IPS-18a (cell line): ENCODE results near the gene SH3PXD2A.
"Not testable (repeated sequence)": the region's sequence is repeated elsewhere in the genome, so short reads cannot be mapped to it uniquely, and the experiment has no call there.

Experiments
- H3K27ac ChIP-seq: one replicate; pipeline ENCODE4 v1.5.1; 2013; ENCODE audit warnings: low read length
- H3K27me3 ChIP-seq: one replicate; pipeline ENCODE4 v1.6.1; 2013; ENCODE audit warnings: mild to moderate bottlenecking, low read length; ENCODE audit not compliant: control insufficient read depth, insufficient read depth
- H3K36me3 ChIP-seq: one replicate; pipeline ENCODE4 v1.6.1; 2013; ENCODE audit warnings: low read depth, low read length; ENCODE audit not compliant: control insufficient read depth
- H3K4me1 ChIP-seq: one replicate; pipeline ENCODE4 v1.6.1; 2013; ENCODE audit warnings: low read depth, low read length; ENCODE audit not compliant: control insufficient read depth
- H3K4me3 ChIP-seq: one replicate; pipeline ENCODE4 v1.5.1; 2013; ENCODE audit warnings: low read length
- H3K9ac ChIP-seq: one replicate; pipeline ENCODE4 v1.6.1; 2013; ENCODE audit warnings: mild to moderate bottlenecking, low read length, moderate library complexity
- H3K9me3 ChIP-seq: one replicate; pipeline ENCODE4 v1.6.1; 2013; ENCODE audit warnings: low read depth, low read length; ENCODE audit not compliant: control insufficient read depth

Gene SH3PXD2A

DNA sequence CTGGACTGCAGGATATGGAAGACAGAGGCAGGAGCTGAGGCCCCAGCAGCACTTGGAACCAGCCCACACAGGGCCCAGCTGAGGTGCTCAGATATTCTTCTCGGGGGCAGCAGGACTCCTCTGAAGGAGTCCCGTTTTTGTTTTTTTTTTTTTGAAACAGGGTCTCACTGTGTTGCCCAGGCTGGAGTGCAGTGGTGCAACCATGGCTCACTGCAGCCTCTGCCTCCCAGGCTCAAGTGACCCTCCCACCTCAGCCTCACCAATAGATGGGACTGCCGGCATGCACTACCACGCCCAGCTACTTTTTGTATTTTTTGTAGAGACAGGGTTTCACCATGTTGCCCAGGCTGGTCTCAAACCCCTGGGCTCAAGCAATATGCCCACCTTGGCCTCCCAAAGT lies 124.3 kb downstream of the SH3PXD2A start:
- not testable (repeated sequence) for H3K27me3 ChIP-seq, H3K36me3 ChIP-seq, H3K9ac ChIP-seq, H3K27ac ChIP-seq, H3K9me3 ChIP-seq, H3K4me3 ChIP-seq
- peaks cover 24% of the 10 kb centered on the region for H3K4me1 ChIP-seq

DNA sequence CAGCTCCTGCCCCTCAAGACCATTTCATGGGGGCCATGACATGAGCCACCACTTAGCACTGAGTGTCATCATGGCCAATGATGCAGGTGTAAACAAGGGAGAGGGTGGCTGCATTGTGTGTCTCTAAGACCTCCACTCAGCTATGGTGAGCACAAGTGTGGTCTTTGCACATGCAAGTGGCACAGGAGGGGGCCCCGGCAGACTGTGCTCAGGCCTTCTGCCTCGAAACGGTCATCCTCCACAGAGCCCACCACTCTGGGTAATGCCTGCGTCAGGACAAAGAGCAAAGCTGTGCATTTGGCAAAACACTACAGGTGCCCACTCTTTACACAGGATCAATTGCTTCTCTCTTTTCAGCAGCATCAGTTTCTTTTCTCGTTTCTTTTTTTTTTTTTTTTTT lies 125.5 kb downstream of the SH3PXD2A start:
- H3K4me1 ChIP-seq: peaks cover 24% of the 10 kb centered on the region
- H3K9me3 ChIP-seq: no peaks in the 10 kb centered on the region
- no peak overlapping the region for H3K4me3 ChIP-seq
- no peak overlapping the region for H3K27ac ChIP-seq
- no peaks in the 10 kb centered on the region for H3K27me3 ChIP-seq
- H3K36me3 ChIP-seq: no peaks in the 10 kb centered on the region
- H3K9ac ChIP-seq: no peak overlapping the region

DNA sequence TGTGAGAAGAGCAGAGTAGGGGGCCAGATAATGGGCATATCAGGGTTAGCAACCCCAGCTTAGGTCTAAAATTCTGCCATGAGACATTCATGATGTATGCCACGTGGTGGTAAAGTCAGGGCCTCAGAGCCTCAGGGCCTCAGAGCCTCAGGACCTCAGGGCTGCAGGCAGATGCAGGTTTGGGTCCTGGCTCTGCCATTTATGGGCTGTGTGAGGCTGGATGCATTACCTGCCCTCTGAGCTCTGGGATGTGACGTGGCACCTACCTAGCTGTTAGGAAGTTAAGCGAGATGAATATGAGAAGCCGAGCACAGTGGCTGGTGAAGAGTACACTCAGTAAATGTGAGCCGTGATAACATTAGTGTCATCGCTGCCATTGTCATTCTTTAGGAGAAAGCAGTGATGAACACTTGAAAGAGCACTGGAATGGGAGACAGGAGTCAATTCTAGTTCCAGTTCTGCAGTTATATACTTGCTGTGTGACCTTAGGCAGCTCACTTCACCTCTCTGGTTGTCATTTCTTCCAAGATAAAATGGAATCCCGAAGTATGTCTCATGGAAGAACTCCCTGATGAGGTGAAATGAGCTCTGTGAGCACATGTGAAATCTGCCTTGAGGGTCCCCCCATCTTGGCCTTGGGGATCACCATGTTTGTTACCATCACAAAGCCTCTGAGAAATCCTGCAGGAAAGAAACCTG lies 127.2 kb downstream of the SH3PXD2A start:
- peaks cover 21% of the 10 kb centered on the region for H3K4me1 ChIP-seq
- no peaks in the 10 kb centered on the region for H3K9me3 ChIP-seq
- no peaks in the 10 kb centered on the region for H3K36me3 ChIP-seq
- H3K27ac ChIP-seq: no peak overlapping the region
- no peak overlapping the region for H3K9ac ChIP-seq
- H3K27me3 ChIP-seq: no peaks in the 10 kb centered on the region
- H3K4me3 ChIP-seq: no peak overlapping the region

DNA sequence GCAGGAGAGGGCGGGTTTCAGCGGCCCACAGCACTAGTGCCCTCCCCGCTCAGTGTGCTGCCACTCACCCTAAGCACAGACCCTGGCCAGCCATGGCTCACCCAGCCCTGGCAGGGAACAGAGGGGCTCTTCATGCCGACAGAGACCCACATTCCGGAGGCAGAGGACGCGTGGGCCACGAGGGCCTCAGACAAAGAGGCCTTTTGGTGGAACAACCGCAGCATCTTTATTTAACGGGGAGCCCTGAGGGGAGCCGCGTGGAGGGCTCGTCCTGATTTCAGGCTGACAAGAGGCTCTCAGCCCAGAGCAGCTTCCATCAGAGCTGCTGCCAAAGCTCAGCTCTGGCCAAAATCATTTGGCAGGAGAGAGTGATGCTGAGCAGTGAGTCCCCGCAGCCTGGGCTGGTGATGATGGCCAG lies 127.8 kb downstream of the SH3PXD2A start:
- no peak overlapping the region for H3K27ac ChIP-seq
- H3K36me3 ChIP-seq: no peaks in the 10 kb centered on the region

DNA sequence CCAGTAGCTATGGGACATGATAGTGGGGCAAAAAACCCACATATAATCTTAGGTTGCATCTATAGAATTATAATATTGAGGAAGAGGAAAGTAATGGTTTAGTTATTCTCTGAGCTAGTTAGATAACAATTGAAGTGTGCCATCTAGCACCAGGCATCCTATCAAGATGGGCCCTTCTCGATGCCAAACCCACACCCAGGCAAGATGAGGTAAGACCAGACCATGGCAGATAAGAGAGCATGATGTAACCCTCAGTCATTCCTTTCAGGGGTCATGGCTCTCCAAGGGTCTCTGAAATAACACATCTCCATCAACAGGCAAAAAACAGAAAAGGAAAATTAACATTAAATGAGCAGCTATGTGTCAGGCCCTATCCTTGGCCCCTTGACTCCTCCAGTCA lies 128.7 kb downstream of the SH3PXD2A start:
- Histone ChIP-seq H3K36me3 (no peaks in the 10 kb centered on the region), H3K27ac (no peak overlapping the region), H3K9ac (no peak overlapping the region), H3K4me1 (peaks cover 14% of the 10 kb centered on the region), H3K27me3 (no peaks in the 10 kb centered on the region), H3K9me3 (no peaks in the 10 kb centered on the region), H3K4me3 (no peak overlapping the region)

More for the DNA sequence above, 127.8 kb downstream of the SH3PXD2A start:
- Histone ChIP-seq H3K9ac (no peak overlapping the region), H3K4me1 (peaks cover 15% of the 10 kb centered on the region), H3K4me3 (no peak overlapping the region), H3K27me3 (no peaks in the 10 kb centered on the region), H3K9me3 (no peaks in the 10 kb centered on the region)

DNA sequence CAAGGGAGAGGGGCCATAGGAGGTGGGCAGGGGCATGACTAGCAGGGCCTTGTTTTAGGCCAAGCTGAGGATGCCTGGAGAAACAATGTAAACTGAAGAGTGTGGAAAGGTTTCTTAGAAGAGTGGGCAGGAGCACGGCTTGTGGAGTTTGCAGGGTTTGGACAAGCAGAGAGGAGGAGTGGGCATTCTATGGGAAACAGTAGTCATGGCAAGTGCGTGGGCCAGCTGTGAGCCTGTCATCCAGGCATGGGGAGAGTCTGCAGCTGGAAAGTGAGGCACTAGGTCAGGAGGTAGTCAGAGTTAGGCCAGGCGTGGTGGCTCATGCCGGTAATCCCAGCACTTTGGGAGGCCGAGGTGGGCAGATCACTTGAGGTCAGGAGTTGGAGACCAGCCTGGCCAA lies 130.1 kb downstream of the SH3PXD2A start:
- Histone ChIP-seq H3K9ac (no peak overlapping the region), H3K27me3 (no peaks in the 10 kb centered on the region), H3K4me1 (peaks cover 9% of the 10 kb centered on the region), H3K36me3 (no peaks in the 10 kb centered on the region), H3K9me3 (no peaks in the 10 kb centered on the region), H3K4me3 (no peak overlapping the region), H3K27ac (no peak overlapping the region)

DNA sequence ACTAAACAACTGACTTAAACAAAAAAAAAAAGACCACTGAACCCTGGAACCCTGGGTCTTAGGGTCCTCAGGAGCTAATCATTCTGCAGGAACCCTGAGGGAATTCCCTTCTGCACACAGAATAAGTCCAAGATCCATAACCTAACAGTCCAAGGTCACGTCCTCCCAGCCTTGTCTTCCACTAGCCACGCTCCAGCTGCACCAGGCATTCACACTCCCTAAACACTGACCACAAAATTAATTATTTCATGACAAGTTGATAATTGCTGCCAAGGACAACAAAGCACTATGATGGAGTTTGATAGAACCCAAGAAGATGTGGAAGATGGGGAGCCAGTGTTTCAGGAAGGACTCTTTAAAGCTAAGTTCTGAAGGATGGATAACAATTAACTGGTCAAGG lies 130.6 kb downstream of the SH3PXD2A start:
- no peak overlapping the region for H3K9ac ChIP-seq
- H3K4me3 ChIP-seq: no peak overlapping the region
- H3K9me3 ChIP-seq: no peaks in the 10 kb centered on the region
- peaks cover 6% of the 10 kb centered on the region for H3K4me1 ChIP-seq
- no peaks in the 10 kb centered on the region for H3K27me3 ChIP-seq
- H3K36me3 ChIP-seq: no peaks in the 10 kb centered on the region
- H3K27ac ChIP-seq: no peak overlapping the region

DNA sequence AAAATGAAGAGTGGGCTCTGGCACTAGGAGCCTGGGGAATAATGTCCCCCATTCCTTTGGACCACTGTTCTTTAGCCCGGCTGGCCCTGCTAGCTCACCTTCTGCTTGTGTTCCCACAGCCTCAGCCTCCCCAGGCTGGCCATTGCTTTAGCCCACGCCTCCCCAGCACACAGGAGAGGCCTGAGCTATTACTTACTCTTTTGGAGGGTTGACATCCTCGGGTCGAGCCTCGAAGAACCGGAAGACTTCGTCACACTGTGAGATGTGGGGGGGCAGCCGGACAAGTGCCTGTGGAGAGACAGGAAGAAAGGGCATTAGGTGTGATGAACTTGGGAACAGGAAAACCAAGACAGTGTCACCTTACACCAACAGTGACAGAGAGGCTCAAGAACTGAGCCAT lies 131.3 kb downstream of the SH3PXD2A start:
- Histone ChIP-seq H3K4me1 (no peaks in the 10 kb centered on the region), H3K27me3 (no peaks in the 10 kb centered on the region), H3K36me3 (no peaks in the 10 kb centered on the region), H3K4me3 (no peak overlapping the region), H3K9me3 (no peaks in the 10 kb centered on the region), H3K27ac (no peak overlapping the region), H3K9ac (no peak overlapping the region)

DNA sequence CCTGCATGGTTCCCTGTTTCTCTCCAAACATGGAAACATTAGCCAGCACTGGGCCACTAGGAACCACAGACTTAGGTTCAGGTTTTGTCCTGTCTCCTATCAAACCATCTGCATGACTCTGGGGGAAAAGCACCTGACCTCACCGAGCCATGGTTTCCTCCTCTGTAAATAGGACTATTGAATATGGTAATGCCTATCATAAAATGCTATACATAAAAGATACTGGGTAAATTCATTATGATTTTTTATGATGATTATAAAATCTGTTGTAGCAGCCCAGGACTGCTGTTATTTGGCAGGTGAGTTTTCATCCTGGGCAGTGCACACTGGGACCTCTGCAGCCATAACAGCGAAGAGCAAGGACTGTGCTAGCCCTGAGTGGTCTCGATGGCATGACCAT lies 131.8 kb downstream of the SH3PXD2A start:
- Histone ChIP-seq H3K4me1 (no peaks in the 10 kb centered on the region), H3K9ac (no peak overlapping the region), H3K27ac (no peak overlapping the region), H3K4me3 (no peak overlapping the region), H3K9me3 (no peaks in the 10 kb centered on the region), H3K36me3 (no peaks in the 10 kb centered on the region), H3K27me3 (no peaks in the 10 kb centered on the region)

DNA sequence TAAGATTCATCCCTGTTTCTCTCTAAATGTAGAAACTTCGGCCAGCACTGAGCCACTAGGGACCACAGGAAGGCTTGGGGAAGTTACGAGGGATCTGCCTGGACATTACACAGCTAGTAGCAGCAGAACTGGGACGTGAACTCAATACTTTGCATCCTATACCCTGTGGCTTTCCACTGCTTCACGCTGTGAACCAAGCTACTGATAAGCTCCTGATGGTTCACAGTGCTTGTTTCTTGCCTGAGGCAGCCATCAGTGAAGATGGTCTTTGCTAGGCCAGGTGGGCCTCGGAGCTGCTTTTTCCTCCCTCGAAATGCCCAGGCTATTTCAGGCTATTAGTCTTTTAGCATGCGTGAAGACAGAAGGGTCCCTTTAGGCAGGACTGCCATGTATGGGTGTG lies 132.7 kb downstream of the SH3PXD2A start:
- H3K27me3 ChIP-seq: no peaks in the 10 kb centered on the region
- no peaks in the 10 kb centered on the region for H3K4me1 ChIP-seq
- no peak overlapping the region for H3K9ac ChIP-seq
- H3K36me3 ChIP-seq: no peaks in the 10 kb centered on the region
- no peak overlapping the region for H3K27ac ChIP-seq
- H3K9me3 ChIP-seq: no peaks in the 10 kb centered on the region
- no peak overlapping the region for H3K4me3 ChIP-seq

DNA sequence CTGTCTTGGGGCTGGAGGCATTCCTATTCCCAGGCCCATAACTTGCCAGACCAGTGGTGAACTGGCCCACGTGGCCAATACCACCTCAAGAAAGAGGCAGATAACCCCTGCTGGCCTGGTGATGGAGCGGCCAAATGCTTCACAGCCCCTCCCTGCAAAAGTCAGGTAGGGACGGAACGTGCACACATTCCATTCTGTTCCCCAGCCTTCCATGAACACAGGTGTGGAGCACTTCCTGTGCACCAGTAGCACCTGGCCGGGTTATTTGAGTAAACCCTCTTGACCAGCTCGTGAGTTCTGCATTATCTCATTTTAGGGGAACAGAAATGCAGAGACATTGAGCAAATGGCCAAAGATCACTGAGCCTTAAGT lies 134.4 kb downstream of the SH3PXD2A start:
- no peak overlapping the region for H3K27ac ChIP-seq
- no peaks in the 10 kb centered on the region for H3K9me3 ChIP-seq
- no peaks in the 10 kb centered on the region for H3K36me3 ChIP-seq
- no peaks in the 10 kb centered on the region for H3K27me3 ChIP-seq
- H3K4me3 ChIP-seq: no peak overlapping the region
- no peak overlapping the region for H3K9ac ChIP-seq
- H3K4me1 ChIP-seq: no peaks in the 10 kb centered on the region

DNA sequence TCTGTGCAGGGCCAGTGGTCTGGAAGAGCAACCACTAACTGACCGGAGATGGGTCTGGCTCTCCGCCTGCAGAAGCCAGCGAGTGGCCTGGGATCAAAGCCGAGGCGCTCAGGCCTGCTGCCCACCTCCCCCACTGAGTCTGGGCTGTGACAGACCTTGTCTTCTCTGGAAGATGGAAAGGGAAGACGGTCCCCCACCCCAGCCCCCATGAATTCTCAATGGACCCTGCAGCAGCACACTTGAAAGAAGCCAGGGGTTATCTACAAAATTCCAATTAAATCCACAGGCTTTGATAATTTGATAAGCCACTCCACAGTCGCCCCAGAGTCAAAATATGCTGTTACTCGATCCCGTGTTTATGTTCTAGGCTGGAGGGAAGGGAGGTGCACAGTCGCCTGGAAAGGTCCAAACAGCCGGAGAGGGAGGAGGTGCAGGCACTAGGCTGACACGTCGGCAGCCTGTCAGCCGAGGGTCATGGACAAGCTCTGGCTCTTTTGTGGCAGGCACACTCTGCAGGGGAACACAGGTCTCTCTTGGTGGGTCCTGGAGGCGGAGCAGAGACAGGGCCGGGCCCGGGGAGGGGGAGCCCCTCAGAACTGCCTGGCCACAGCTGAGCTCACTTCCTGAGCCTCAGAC lies 134.9 kb downstream of the SH3PXD2A start:
- Histone ChIP-seq H3K27me3 (no peaks in the 10 kb centered on the region), H3K36me3 (no peaks in the 10 kb centered on the region), H3K4me1 (no peaks in the 10 kb centered on the region), H3K27ac (no peak overlapping the region), H3K9ac (no peak overlapping the region), H3K9me3 (no peaks in the 10 kb centered on the region), H3K4me3 (no peak overlapping the region)
